Measurements from ENCODE around the gene F8.

F8 gene

GRCh38 chrX:154809939-154810665 lies 212.4 kb downstream of the F8 start:
- ATAC-seq = no peak

GRCh38 chrX:154806837-154807501 lies 215.6 kb downstream of the F8 start:
- ATAC-seq = no peak
- Mint-ChIP-seq H3K9me3 (no peaks in the 10 kb centered on the region), H3K27ac (no peak overlapping the region), H3K27me3 (no peaks in the 10 kb centered on the region), H3K4me3 (no peak overlapping the region), H3K4me1 (peaks cover 6% of the 10 kb centered on the region), H3K36me3 (no peaks in the 10 kb centered on the region)

More at GRCh38 chrX:154809939-154810665, 212.4 kb downstream of the F8 start:
- H3K4me3 Mint-ChIP-seq = no peak overlapping the region
- H3K27me3 Mint-ChIP-seq = no peaks in the 10 kb centered on the region
- no peaks in the 10 kb centered on the region for H3K36me3 Mint-ChIP-seq
- H3K27ac Mint-ChIP-seq = no peak overlapping the region
- H3K9me3 Mint-ChIP-seq = no peaks in the 10 kb centered on the region
- no peaks in the 10 kb centered on the region for H3K4me1 Mint-ChIP-seq

DNA sequence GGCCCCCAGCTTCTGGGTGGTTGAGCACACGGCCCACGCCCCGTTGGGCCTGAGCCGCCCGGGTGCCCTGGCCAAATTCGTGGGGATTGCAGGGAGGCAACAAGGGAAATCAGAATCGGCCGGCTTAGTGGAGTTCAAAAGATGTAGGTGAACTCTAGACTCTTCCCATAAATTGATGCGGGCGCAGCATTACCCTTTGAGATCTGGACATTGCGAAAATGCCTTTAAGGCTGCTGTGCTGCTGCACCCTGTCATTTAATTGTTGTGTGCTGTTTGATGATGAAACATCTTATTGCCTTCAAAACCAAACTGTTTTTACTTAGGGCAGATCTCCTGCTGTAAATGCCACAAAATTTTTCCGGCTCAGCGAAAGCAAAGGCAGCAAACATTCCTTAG lies 216.8 kb downstream of the F8 start:
- peak overlapping the region; percentile 81 for H3K4me3 Mint-ChIP-seq
- no peak for ATAC-seq
- no peaks in the 10 kb centered on the region for H3K36me3 Mint-ChIP-seq
- H3K27ac Mint-ChIP-seq = peak overlapping the region; percentile 67
- no peaks in the 10 kb centered on the region for H3K9me3 Mint-ChIP-seq
- no peaks in the 10 kb centered on the region for H3K27me3 Mint-ChIP-seq
- peaks cover 6% of the 10 kb centered on the region for H3K4me1 Mint-ChIP-seq

- no peaks in the 10 kb centered on the region for H3K9me3 Mint-ChIP-seq
- H3K36me3 Mint-ChIP-seq = no peaks in the 10 kb centered on the region
- peak within 1 kb of the TSS; percentile 81 for H3K4me3 Mint-ChIP-seq
- no peaks in the 10 kb centered on the region for H3K27me3 Mint-ChIP-seq
- H3K27ac Mint-ChIP-seq = peak within 1 kb of the TSS; percentile 67
- ATAC-seq = peak; percentile 99
- peaks cover 6% of the 10 kb centered on the region for H3K4me1 Mint-ChIP-seq
These were observed 217.4 kb downstream of the F8 start, which contains the start of gene MPP1 for GRCh38 chrX:154804957-154805695. TSS of gene MPP1 (minus strand) at chrX:154805485. CDS start at chrX:154805373, 112 bp downstream.

GRCh38 chrX:154804261-154804956 lies 218.1 kb downstream of the F8 start:
- Mint-ChIP-seq H3K4me1 (peaks cover 6% of the 10 kb centered on the region), H3K27ac (no peak overlapping the region), H3K4me3 (peak overlapping the region; percentile 81), H3K36me3 (no peaks in the 10 kb centered on the region), H3K27me3 (no peaks in the 10 kb centered on the region), H3K9me3 (no peaks in the 10 kb centered on the region)
- ATAC-seq = no peak

DNA sequence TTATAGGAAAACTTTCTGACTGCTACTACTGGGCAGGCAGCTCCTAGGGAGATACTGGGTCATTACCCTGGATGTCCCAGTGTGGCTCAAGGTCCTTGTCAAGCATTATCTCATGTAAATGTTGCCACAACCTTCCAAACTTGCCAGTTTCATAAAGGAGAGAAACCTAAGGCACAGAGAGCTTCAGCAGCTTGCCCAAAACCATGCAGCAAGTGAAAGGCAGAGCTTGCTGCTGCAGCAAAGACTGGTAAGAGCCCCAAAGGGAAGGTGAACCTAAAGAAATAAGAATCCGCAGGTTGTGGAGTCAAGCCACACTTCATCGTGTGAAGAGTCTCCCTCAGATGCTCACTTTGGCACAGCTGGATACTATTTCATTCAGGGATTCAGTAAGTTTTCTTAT lies 219.6 kb downstream of the F8 start:
- no peak overlapping the region for H3K4me3 Mint-ChIP-seq
- H3K27ac Mint-ChIP-seq = no peak overlapping the region
- ATAC-seq = no peak
- H3K27me3 Mint-ChIP-seq = no peaks in the 10 kb centered on the region
- H3K9me3 Mint-ChIP-seq = no peaks in the 10 kb centered on the region
- no peaks in the 10 kb centered on the region for H3K36me3 Mint-ChIP-seq
- H3K4me1 Mint-ChIP-seq = peaks cover 6% of the 10 kb centered on the region

GRCh38 chrX:154800478-154801210 lies 221.9 kb downstream of the F8 start:
- H3K27me3 Mint-ChIP-seq = no peaks in the 10 kb centered on the region
- H3K9me3 Mint-ChIP-seq = no peaks in the 10 kb centered on the region
- ATAC-seq = no peak
- no peak overlapping the region for H3K4me3 Mint-ChIP-seq
- peaks cover 17% of the 10 kb centered on the region for H3K4me1 Mint-ChIP-seq
- H3K27ac Mint-ChIP-seq = no peak overlapping the region
- H3K36me3 Mint-ChIP-seq = no peaks in the 10 kb centered on the region

GRCh38 chrX:154799556-154800348 lies 222.8 kb downstream of the F8 start:
- H3K36me3 Mint-ChIP-seq = no peaks in the 10 kb centered on the region
- no peak for ATAC-seq
- no peaks in the 10 kb centered on the region for H3K9me3 Mint-ChIP-seq
- H3K27ac Mint-ChIP-seq = no peak overlapping the region
- H3K4me3 Mint-ChIP-seq = no peak overlapping the region
- H3K27me3 Mint-ChIP-seq = no peaks in the 10 kb centered on the region
- peaks cover 17% of the 10 kb centered on the region for H3K4me1 Mint-ChIP-seq

GRCh38 chrX:154797006-154797405 lies 225.5 kb downstream of the F8 start:
- Mint-ChIP-seq H3K4me3 (no peak overlapping the region), H3K36me3 (no peaks in the 10 kb centered on the region), H3K27ac (no peak overlapping the region), H3K9me3 (no peaks in the 10 kb centered on the region), H3K27me3 (no peaks in the 10 kb centered on the region), H3K4me1 (peaks cover 11% of the 10 kb centered on the region)
- no peak for ATAC-seq

GRCh38 chrX:154795016-154795415 lies 227.5 kb downstream of the F8 start:
- no peaks in the 10 kb centered on the region for H3K9me3 Mint-ChIP-seq
- H3K27ac Mint-ChIP-seq = no peak overlapping the region
- peaks cover 11% of the 10 kb centered on the region for H3K4me1 Mint-ChIP-seq

DNA sequence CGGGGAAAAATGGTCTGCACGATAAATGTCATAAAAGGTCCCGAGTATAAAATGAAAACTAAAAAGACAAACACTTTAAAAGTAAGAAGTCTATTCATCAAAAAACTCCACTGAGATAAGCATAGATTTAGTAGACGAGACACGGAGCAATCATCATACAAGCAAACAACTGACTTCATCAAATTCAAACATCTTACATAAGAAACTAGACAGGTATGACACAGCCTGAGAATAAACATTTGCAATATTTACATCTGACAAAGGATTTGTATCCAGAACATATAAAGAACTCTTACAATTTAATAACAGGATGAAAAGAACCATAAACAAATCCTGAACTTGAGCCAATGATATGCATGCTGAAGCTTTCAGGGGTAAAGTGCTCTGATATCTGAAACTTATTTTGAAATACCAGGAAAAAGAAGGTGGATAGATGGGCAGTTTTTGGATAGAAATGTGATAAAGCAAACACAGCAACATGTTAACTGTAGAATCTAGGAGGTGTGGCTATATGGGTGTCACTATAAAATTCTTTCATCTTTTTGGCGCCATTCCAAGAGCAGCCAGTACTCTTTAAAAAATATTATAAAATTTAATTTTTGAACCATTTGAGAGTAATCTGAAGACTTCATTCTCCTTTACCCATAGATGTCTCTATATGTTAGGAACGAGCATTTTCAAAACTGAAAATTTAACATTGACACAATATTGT lies 229.3 kb downstream of the F8 start:
- no peaks in the 10 kb centered on the region for H3K36me3 Mint-ChIP-seq
- no peak for ATAC-seq

More at GRCh38 chrX:154795016-154795415, 227.5 kb downstream of the F8 start:
- Mint-ChIP-seq H3K27me3 (no peaks in the 10 kb centered on the region), H3K4me3 (no peak overlapping the region), H3K36me3 (no peaks in the 10 kb centered on the region)
- ATAC-seq = no peak

DNA sequence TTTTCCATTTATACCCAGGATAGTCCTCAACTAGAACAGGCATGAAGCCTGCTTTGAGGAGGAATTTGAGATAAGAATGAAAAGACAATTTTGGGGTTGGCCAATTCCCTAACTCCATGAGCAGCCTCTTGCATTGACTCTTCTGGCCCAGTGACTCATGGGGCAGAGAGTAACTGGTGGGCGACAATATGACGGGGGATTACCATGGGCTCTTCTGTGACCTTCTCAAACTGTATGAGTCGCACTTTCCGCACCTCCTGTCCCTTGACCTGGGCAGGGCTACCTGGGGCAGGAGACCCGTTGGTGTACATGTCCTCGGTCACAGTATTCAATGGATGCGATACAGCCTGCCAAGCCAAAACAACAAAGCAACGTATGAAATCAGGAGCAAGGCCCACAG lies 230.6 kb downstream of the F8 start:
- no peaks in the 10 kb centered on the region for H3K36me3 Mint-ChIP-seq
- no peak overlapping the region for H3K27ac Mint-ChIP-seq
- no peaks in the 10 kb centered on the region for H3K27me3 Mint-ChIP-seq
- H3K4me3 Mint-ChIP-seq = no peak overlapping the region
- ATAC-seq = no peak
- no peaks in the 10 kb centered on the region for H3K9me3 Mint-ChIP-seq
- peaks cover 6% of the 10 kb centered on the region for H3K4me1 Mint-ChIP-seq

More for the DNA sequence above, 229.3 kb downstream of the F8 start:
- H3K27ac Mint-ChIP-seq = no peak overlapping the region
- peaks cover 11% of the 10 kb centered on the region for H3K4me1 Mint-ChIP-seq
- H3K4me3 Mint-ChIP-seq = no peak overlapping the region
- H3K27me3 Mint-ChIP-seq = no peaks in the 10 kb centered on the region
- no peaks in the 10 kb centered on the region for H3K9me3 Mint-ChIP-seq

GRCh38 chrX:154791467-154791866 lies 231.1 kb downstream of the F8 start:
- Mint-ChIP-seq H3K27me3 (no peaks in the 10 kb centered on the region), H3K36me3 (no peaks in the 10 kb centered on the region), H3K27ac (no peak overlapping the region), H3K4me3 (no peak overlapping the region), H3K9me3 (no peaks in the 10 kb centered on the region), H3K4me1 (peaks cover 2% of the 10 kb centered on the region)
- no peak for ATAC-seq

All from stimulated activated memory B cell treated with anti-CD40 and anti-IgM and Interleukin-4, amounts not matched to agents 10 μg/mL and 1 μg/mL and 100 μg/mL, for 72 hours (primary cell).